ENCODE data around the gene HAND1. TPM values are rescaled to one million over a fixed set of nuclear protein-coding genes. Genes with fewer than 3 reads are reported as not detected.
"Not testable (repeated sequence)": the region's sequence is repeated elsewhere in the genome, so short reads cannot be mapped to it uniquely, and the experiment has no call there.

The HAND1 gene
- polyA plus RNA-seq (ENCODE audit: insufficient read length in 12 of 12) = under 1 TPM in 1 of 12 donors, not detected in 11; 0.09 TPM
- long read RNA-seq, donor 1, partial matches to known transcripts = 0 of 4 reads
- long read RNA-seq, donor 1, other reads (novel, unspliced or antisense) = 0 of 4 reads
- long read RNA-seq, donor 2 = 0 reads
- long read RNA-seq, donor 3 = 0 reads
- long read RNA-seq, donor 4 = 0 reads
- long read RNA-seq, donor 5 = 0 reads
- long read RNA-seq, donor 6 = 0 reads
- long read RNA-seq, donor 7 = 0 reads
- long read RNA-seq, donor 8 = 0 reads
- long read RNA-seq, donor 9 = 0 reads
- long read RNA-seq, donor 10 = 0 reads
- long read RNA-seq, donor 11 = 0 reads

DNA sequence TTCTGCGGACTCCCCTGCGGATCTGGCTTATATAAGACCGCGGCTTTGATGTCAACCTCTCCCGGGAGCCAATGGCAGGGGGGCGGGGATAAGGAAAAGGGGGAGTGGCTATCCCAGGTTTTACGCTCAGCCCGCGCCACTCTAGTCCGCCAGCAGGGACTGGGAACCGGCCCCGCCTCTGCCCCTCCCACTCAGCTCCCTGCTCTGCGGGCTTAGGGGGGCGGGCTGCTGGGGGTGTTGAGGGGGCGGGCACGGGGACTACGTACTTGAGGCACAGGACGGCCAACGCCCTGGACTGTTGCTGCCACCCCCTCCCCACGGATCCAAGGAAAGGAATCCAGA is at the start of gene HAND1:
Gene HAND1, minus strand, starts transcription at position 4 of the 342 bp plus-strand sequence. CDS start 219 bp downstream, outside the sequence.
- DNase-seq = no peak

DNA sequence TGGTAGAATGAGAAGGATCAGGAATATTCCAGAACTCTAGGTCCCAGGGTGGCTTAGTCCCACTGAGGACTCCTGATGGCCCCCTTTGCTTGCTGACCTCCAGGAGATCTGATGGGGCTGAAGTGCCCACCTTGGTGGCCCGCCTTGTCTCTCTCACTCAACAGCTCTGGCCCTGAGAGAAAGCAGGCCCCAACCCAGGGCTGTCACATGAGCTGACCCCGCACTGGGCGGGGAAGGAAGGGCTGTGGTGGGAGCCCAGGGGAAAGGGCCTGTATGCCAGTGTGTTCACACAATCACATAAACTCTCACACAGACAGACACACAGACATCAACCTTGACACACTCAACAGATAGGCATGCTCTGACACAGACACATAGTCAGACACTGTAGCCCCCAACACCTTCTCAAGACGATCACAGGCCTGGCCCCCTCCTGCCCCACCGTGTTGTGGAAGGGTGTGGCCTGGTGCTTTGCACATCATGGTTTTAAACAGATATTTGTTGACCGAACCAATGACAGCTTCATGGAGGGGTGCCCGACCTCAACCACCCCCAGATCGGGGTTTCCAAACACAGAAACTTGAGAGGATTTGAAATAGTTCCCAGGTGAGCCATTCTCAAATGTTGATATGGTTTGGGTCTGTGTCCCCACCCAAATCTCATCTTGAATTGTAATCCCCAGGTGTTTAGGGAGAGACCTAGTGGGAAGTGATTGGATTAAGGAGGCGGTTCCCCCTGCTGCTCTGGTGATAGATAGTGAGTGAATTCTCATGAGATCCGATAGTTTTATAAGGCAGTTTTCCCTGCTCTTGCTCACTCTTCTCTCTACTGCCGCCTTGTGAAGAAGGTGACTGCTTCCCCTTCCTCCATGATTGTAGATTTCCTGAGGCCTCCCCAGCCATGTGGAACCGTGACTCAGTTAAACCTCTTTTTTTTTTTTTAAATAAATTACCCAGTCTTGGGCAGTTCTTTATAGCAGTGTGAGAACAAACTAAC is 48.5 kb upstream of the HAND1 start:
- DNase-seq = no peak

DNA sequence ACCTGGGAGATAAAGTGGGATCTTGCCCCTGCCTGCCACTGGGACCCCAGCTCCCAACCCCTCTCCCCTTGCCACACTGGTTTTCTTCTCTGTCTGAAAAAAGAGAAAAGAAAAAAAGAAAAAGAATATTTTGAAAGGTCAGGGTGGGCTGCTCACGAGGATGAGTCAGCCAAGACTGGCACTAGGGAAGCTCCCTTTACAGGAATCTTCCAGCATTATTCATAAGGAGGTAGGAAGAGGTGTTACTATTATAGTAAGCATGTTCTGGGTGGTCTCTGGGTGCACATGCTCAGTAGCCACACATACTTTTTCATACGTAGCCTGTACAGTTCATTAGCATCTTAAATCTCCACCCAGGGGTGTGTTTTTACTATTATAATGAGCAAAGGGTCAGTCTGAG is 46.8 kb upstream of the HAND1 start:
- DNase-seq = no peak

DNA sequence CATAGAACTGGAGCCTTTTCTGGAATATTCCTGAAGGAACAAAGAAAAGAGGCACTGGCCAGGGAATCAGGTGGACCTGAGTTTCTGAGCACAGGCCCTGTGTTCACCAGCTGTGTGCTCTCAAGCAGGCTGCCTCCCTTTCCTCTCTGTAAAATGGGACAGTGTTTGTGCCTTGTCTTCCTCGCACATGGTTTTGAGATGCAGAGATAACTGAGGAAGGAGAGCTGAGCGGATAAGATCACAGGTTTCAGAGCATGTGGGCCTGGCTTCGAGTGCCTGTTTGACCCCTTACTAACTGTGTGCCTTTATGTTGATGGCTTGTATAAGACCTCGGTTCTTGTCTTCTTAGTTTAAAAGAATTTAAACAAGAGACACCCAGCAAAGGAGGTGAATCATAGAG is 46.2 kb upstream of the HAND1 start:
- no peak for DNase-seq

DNA sequence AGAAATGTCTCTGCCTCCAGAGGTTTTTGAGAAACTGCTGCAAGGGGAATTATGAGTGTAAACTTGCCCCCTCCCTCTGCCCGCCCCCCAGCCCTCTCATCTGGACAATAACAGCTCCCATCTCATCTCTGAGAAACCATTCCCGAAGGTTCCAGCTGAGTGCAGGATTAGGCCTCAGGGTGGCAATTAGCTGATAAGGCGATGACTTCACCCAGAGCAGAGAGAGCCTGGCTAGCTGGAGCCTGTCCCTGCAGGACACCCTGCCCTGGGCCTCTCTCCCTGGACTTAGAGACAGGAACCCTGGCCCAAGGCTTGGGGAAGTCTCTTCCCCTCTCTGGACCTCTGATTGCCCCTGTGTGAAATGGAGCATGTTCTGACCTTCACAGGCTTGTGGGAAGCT is 45.7 kb upstream of the HAND1 start:
- no peak for DNase-seq

- DNase-seq = no peak
Measured at GRCh38 chr5:154523104-154523503, 45.1 kb upstream of the HAND1 start.

GRCh38 chr5:154522284-154522683 is 44.3 kb upstream of the HAND1 start:
- no peak for DNase-seq

DNA sequence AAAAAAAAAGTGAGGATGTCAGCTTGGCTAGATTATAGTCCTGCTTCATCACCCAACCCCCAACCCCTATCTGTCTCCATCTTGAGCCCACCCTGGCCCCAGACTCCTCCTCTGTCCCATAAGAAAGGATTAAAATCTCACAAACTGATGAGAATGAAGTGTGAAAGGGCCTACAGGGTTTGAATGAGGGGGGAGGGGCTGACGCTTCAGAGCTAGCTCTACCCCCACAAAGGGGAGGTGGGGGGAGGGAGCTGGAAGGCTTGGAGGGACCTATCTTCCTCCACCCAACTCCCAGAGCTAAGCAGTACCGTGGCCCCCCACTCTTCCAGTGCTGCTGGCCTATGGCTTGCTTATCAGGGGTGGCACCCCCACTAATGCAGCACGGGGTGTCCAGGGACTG is 43.7 kb upstream of the HAND1 start:
- no peak for DNase-seq

DNA sequence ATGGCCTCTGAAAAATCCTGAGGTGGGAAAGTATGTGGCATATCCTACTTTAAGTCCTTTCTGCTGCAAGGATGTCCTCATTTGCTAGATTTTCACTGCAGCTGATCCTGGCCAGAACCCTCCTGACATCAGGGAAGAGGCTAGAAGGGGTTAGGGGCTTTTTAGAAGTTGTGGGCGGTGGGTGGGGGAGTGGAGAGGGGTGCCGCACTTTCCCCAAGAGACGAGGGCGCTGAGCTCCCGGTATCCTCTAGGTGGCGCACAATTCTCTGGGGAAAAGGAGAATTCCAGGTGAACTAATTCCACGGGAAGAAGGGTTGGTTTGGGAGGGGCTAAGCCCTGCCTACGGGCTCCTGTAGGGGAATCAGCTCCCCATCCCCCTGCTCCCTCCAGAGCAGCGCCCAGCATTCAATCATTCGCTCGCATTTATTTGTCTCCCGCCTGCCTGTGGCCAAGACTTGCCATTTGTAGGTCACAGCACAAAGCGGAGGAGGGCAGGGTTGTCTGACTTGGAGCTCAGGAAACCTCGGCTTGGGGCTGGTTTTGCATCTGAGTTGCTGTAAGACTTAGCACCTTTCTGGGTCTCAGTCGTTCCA is 42.9 kb upstream of the HAND1 start:
- DNase-seq = no peak

DNA sequence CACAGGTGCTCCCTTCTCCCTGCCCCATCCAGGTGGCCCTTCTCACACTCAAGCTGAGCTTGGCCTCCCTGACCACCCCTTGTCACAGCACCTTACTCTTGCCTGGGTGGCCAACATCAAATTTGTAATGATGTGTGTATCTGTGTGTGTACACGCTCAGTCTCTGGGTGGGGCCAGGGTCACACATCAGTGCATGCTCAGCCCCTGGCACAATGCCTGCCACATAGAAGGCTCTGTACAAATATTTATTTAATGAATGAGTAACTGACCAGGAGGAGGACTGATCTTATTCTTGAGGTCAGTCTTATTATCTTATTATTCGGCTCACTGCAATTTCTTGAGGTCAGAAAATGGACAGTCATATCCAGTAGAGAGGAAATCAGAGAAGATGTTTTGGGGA is 41.3 kb upstream of the HAND1 start:
- no peak for DNase-seq

DNA sequence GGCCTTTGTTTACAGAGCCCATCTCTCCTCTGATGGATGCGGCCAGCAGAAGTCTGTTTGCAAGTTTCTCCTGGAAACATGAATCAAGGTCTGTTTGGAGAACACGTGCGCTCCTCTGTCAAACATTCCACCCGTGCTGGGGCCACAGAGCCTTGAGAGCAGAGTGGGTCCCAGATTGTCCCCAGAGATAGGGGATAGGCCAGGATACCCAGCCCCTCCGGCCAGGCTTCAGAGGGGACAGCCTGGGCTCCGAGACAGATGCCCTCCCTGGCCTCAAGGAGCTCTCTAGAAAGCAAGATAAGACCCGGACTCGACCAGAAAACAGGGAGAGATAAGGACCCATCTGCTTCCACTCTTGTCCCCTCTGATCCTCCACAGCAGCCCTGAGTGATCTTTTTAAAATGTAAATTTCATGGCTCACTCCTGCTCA is 40.4 kb upstream of the HAND1 start:
- DNase-seq = no peak

GRCh38 chr5:154517810-154518437 is 39.9 kb upstream of the HAND1 start:
- no peak for DNase-seq

- DNase-seq = no peak
Measured at GRCh38 chr5:154517181-154517580, 39.2 kb upstream of the HAND1 start.

- DNase-seq = no peak
Measured at GRCh38 chr5:154516475-154516874, 38.4 kb upstream of the HAND1 start.

DNA sequence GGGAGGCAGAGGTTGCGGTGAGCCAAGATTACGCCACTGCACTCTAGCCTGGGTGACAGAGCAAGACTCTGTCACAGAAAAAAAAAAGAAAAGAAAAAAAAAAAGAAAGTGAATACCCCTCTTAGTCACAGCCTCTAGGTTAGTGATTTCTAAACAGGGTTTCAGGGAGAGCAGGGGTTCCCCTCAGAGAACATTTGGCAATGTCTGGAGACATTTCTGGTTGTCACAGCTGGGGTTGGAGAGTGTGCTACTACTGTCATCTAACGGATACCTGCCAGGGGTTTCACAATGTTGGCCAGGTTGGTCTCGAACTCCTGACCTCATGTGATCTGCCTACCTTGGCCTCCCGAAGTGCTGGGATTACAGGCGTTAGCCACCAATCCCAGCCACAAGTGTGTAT is 37.5 kb upstream of the HAND1 start:
- not testable (repeated sequence) for DNase-seq

DNA sequence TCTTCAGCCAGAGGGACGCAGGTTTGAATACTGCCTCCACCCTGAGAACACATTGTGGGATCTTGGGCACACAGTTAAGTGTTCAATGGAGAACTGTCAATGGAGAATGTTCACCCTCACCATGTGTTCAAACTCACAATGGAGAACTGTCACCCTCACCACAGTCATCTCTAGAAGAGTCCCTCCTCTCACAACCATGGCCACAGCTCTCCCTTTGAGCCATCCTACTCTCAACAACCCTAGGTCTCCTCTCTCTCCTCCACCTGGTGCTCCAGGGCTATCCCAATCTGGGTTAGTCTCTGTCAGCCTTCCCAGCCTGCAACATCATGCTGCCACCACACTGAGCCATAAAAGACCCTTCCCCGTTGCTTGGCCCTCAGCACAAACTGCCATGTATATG is 36.3 kb upstream of the HAND1 start:
- no peak for DNase-seq

GRCh38 chr5:154513669-154514084 is 35.6 kb upstream of the HAND1 start:
- no peak for DNase-seq

DNA sequence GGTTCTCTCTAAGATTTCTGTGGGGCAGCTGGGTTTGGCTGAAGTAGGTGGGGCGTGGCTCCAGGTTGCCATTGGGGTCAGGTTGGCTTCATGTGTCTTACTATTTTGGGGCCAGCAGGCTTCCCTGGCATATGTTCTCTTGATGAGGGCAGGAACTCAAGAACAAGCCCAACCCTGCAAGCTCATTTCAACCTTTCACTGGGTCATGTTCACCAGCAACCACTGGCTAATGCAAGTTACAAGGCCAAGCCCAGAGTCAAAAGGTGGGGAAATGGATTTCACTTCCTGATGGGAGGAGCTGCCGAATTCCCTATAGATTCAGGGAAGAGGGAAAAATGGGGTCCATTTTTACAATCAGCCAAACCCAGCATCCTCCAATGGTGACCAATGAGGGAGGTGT is 34.0 kb upstream of the HAND1 start:
- DNase-seq = no peak

DNA sequence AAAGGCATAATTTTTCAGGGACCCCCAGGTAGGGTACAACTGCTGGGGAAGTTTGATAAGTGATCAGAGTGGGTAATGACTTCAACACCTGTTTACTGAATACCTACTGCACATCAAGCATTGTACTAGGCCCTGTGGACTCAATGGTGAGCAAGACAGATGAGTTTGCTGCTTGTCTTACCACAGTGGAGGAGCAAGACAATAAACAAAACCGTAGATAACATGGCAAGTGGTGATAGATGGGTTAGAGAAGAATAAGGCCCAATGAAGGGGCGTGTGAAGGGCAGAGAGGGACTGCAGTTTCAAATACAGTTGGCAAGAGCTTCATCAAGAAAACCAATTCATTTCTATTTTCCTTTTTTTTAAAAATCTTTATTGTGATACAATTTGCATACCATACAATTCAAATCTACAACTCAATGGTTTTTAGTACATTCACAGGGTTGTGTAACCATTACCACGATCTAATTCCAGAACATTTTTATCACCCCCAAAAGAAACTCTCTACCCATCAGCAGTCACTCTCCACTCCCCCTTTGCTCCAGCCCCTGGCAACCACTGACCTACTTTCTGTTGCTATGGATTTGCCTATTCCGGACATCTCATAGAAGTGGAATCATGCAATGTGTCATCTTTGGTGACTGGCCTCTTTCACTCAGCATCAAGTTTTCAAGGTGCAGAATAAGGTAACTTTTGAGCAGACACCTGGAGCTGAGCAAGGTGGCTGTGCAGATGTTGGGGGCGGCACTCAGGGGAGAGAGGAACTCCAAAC is 31.9 kb upstream of the HAND1 start:
- DNase-seq = no peak

GRCh38 chr5:154508114-154508513 is 30.1 kb upstream of the HAND1 start:
- DNase-seq = no peak

DNA sequence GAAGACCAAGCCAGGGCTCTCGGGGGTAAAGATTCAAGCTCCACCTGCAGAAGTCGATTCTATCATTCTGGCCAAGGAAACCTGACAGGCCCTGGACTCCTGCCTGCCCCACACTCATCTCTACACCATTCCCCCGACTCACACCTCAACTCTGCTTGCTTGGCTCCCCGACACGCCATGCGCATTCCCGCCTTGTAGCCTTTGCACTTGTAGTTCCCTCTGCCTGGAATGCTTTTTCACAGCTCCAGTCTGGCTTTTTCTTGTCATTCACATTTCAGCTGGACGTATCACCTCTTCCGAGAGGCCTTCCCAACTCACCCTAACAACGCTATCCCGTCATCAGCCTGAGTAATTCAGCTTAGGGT is 28.7 kb upstream of the HAND1 start:
- no peak for DNase-seq

Data from muscle of arm (tissue), 14 donors.